ENCODE results near the gene PDZD2.

PDZD2 gene

GRCh38 chr5:31889001-31889561 lies 250.2 kb downstream of the PDZD2 start:
- DNase-seq: no peak

GRCh38 chr5:31890046-31890445 lies 251.1 kb downstream of the PDZD2 start:
- no peak for DNase-seq

DNA sequence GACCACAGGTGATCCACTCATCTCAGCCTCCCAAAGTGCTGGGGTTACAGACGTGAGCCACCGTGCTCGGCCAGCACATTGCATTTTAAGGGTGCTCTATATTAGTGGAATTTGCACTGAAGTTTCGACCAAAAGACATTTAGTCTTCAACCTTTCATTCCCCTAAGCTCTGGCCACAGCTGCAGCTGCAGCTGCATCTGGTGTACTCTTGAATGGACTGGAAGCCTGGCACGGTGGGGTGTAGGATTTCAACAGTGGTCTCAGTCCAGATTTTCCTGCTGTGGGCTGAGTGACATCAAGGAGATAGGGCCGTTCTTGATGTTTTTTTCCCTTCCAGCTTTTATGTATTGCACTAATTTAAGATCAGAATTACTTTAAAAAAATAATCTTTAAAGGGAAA lies 255.2 kb downstream of the PDZD2 start:
- DNase-seq: no peak

GRCh38 chr5:31895199-31895820 lies 256.4 kb downstream of the PDZD2 start:
- DNase-seq: no peak

GRCh38 chr5:31898036-31898632 lies 259.2 kb downstream of the PDZD2 start:
- no peak for DNase-seq

GRCh38 chr5:31900296-31900865 lies 261.4 kb downstream of the PDZD2 start:
- no peak for DNase-seq

- no peak for DNase-seq
Observed at GRCh38 chr5:31901807-31902530, 263.0 kb downstream of the PDZD2 start.

- DNase-seq: no peak
Observed at GRCh38 chr5:31908396-31908795, 269.5 kb downstream of the PDZD2 start.

DNA sequence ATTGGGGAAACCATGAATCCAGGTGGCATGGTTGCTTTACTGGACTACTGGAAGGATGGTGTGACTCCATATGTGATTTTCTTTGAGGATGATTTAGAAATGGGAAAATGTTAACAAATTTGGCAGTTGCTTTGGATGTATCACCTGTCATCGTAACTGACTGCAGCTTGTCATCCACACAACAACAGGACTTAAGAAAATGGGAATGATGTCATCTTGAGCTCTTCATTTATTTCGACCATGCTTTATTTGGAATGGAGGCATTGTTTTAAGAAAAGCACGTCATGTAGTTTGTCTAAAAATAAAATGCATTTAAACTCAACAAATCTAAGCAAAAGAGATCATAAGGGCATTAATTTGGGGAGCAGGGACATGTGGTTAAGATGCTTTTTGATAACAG lies 270.1 kb downstream of the PDZD2 start:
- no peak for DNase-seq

GRCh38 chr5:31911291-31912265 lies 272.6 kb downstream of the PDZD2 start:
- DNase-seq: no peak

DNA sequence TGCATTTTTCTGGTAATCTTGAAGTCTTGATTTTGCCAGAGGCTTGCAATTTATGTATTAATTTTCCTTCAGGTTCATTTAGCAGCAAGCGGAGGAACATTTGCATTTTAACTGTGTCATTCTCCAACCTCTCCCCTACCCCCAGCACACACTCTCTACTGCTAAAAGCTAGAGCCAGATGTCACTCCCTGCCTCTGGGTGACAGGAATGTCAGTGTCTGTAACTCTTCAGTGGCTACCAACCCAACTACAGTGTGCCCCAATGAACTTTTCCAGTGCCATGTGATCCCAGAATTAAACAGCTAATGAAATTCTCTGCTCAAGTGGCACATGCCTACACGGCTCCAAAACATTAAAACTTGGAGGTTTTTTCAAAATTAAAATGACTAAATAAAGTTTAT lies 274.9 kb downstream of the PDZD2 start:
- no peak for DNase-seq

GRCh38 chr5:31916327-31916726 lies 277.4 kb downstream of the PDZD2 start:
- DNase-seq: no peak

GRCh38 chr5:31918739-31919138 lies 279.8 kb downstream of the PDZD2 start:
- no peak for DNase-seq

GRCh38 chr5:31921852-31922305 lies 282.9 kb downstream of the PDZD2 start:
- no peak for DNase-seq

GRCh38 chr5:31924005-31924404 lies 285.1 kb downstream of the PDZD2 start:
- DNase-seq: no peak

GRCh38 chr5:31931874-31932273 lies 292.9 kb downstream of the PDZD2 start:
- DNase-seq: no peak

DNA sequence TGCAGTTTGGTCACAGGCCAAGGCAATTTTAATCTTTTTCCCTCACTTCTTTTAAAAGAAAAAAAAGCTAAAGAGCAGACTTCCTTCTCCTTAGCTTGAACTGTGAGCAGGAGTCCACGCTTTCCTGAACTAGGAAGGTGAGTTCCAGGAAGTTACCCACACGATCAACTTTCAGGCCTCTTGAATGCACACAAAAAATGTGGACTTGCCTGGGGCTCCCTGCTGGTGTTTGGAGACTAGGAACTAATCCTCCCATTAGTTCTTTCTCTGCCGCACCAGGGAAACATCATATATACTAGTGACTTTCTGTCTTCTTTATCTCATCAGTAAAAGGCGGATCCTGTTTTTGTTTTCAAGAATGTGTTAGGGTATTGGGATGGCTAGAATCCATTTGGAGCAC lies 295.2 kb downstream of the PDZD2 start:
- no peak for DNase-seq

DNA sequence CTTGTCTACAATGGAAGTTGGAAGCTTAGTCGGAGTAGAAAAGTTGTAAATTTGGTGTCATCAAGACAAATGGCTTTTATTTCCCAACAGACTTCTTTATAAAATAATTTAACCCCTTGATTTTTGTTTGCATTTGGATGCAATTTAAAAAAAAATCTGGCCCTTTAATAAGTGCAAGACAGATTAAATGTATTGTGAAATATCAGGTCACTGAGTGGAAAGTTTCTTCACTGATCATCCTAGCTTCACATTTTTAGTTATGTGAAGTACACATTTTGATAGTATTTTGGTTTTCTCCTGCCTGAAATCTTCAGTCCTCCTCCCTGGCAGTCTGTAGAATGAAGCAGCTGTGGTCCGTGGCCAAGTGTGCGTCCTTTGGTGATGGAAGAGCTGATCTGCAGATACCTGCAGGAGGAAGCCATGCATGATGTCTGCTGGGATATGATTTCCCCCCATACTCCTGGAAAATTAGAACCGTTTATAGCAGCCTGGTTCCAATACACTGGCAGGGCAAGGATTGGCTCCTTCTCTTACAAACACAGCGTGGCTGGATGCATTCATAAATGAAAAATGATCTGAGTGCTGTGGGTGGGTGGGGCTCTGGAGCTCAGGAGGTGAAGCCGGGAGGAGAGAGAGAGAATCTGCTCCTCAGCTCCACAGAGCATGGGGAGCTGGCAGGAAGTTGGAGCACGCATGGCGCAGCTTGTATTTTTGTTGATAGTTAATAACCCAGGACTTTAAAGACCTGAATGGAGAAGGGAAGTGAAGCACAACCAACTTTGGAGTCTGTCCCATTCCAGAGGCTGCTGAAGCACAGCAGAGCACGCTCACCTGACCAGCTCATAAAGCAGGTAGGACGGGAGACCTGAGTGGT lies 296.8 kb downstream of the PDZD2 start:
- no peak for DNase-seq

GRCh38 chr5:31936683-31937082 lies 297.8 kb downstream of the PDZD2 start:
- no peak for DNase-seq

DNA sequence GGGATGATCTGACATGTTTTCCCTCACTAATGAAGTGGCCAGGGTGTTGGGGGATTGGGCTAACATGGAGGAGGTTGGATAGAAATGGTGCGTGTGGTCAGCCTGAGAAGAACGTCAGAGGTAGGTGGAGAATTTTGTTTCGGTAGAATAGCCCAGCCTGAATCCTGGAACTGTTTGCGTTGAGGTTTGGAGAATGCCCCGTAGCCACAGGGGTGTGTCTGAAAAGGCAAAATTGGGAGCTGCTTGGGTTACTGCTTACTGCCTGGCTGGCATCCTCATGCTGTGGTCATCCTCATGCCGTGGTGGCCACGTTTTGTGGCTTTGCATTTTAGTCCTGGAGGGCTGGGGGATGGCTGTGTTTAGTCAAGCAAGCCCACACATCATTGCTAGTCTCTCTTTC lies 298.3 kb downstream of the PDZD2 start:
- DNase-seq: no peak

DNA sequence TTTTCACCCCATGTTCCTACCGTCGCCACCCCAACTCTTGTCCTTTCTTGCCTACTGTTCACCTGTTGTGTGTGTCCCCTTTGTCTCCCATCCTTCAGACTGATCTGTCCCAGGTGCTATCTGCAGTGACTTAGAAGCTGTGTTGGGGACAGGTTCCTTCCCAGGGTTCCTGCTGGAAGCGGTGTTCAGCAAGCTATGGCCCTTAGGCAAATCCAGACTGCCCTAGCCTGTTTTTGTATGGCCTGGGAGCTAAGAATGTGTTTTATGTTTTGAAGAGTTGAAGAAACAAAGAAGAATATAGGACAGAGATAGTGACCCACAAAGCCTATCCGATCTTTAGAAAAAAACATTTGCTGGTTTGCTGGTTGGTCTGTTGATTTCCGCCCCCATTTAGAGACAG lies 298.8 kb downstream of the PDZD2 start:
- DNase-seq: no peak

Data from NCI-H1105 (cell line).